H9 (cell line): ENCODE data around the gene CLIP4. TPM values are rescaled to one million over a fixed set of nuclear protein-coding genes. Genes with fewer than 3 reads are reported as not detected.

ENCODE experiments used
- DNase-seq: peaks from one replicate; pipeline ENCODE4 v3.0.0-alpha.2; 2017
- H2AFZ ChIP-seq: one replicate; pipeline ENCODE4 v1.6.1; 2013; ENCODE audit warnings: mild to moderate bottlenecking, low read length, control low read depth, moderate library complexity
- H2AK5ac ChIP-seq: 2 replicates; pipeline ENCODE4 v1.6.1; 2013; ENCODE audit warnings: low read length, control low read depth, mixed read lengths; ENCODE audit not compliant: insufficient read length
- H2BK120ac ChIP-seq: one replicate; pipeline ENCODE4 v1.6.1; 2013; ENCODE audit warnings: low read depth, mild to moderate bottlenecking, low read length, control low read depth, inconsistent platforms; ENCODE audit not compliant: poor library complexity, severe bottlenecking
- H2BK12ac ChIP-seq: 2 replicates; pipeline ENCODE4 v1.6.1; 2013; ENCODE audit warnings: low read length, control low read depth, mixed read lengths, low read depth; ENCODE audit not compliant: insufficient read length
- H2BK15ac ChIP-seq: 2 replicates; pipeline ENCODE4 v1.6.1; 2013; ENCODE audit warnings: low read depth, low read length, control low read depth
- H2BK20ac ChIP-seq: one replicate; pipeline ENCODE4 v1.6.1; 2013; ENCODE audit warnings: low read depth, mild to moderate bottlenecking, low read length, control low read depth, inconsistent platforms; ENCODE audit not compliant: poor library complexity, severe bottlenecking
- H2BK5ac ChIP-seq: 2 replicates; pipeline ENCODE4 v1.6.1; 2013; ENCODE audit warnings: low read length, control low read depth, mixed read lengths; ENCODE audit not compliant: insufficient read length
- H3K14ac ChIP-seq: 2 replicates; pipeline ENCODE4 v1.6.1; 2013; ENCODE audit warnings: low read length, control low read depth; ENCODE audit not compliant: insufficient read depth
- H3K18ac ChIP-seq: 2 replicates; pipeline ENCODE4 v1.6.1; 2013; ENCODE audit warnings: low read depth, mild to moderate bottlenecking, mixed read lengths, low read length, control low read depth; ENCODE audit not compliant: insufficient read length
- H3K23ac ChIP-seq: 2 replicates; pipeline ENCODE4 v1.6.1; 2013; ENCODE audit warnings: low read length, control low read depth, mixed read lengths, low read depth; ENCODE audit not compliant: insufficient read length
- H3K23me2 ChIP-seq: 2 replicates; pipeline ENCODE4 v1.6.1; 2013; ENCODE audit warnings: low read depth, mild to moderate bottlenecking, mixed read lengths, low read length, control low read depth; ENCODE audit not compliant: insufficient read length, poor library complexity, severe bottlenecking
- H3K27ac ChIP-seq: 2 replicates; pipeline ENCODE4 v1.5.1; 2013; ENCODE audit warnings: low read length, control low read depth, mixed read lengths, low read depth; ENCODE audit not compliant: insufficient read length
- H3K27me3 ChIP-seq: 2 replicates; pipeline ENCODE4 v1.6.1; 2013; ENCODE audit warnings: low read length, control low read depth, inconsistent platforms; ENCODE audit not compliant: insufficient read depth
- H3K4ac ChIP-seq: 2 replicates; pipeline ENCODE4 v1.6.1; 2013; ENCODE audit warnings: low read depth, mild to moderate bottlenecking, control low read depth, inconsistent platforms, low read length, moderate library complexity
- H3K4me1 ChIP-seq: 2 replicates; pipeline ENCODE4 v1.6.1; 2013; ENCODE audit warnings: low read length, control low read depth, inconsistent platforms; ENCODE audit not compliant: insufficient read depth
- H3K4me2 ChIP-seq: 2 replicates; pipeline ENCODE4 v1.6.1; 2013; ENCODE audit warnings: low read length, control low read depth, mixed read lengths; ENCODE audit not compliant: insufficient read length, insufficient read depth
- H3K56ac ChIP-seq: 2 replicates; pipeline ENCODE4 v1.6.1; 2013; ENCODE audit warnings: low read depth, mild to moderate bottlenecking, mixed read lengths, low read length, control low read depth; ENCODE audit not compliant: insufficient read length
- H3K79me1 ChIP-seq: 2 replicates; pipeline ENCODE4 v1.6.1; 2013; ENCODE audit warnings: low read depth, mild to moderate bottlenecking, moderate library complexity, low read length, control low read depth, inconsistent platforms; ENCODE audit not compliant: insufficient read depth, poor library complexity, severe bottlenecking
- H3K79me2 ChIP-seq: 2 replicates; pipeline ENCODE4 v1.6.1; 2013; ENCODE audit warnings: low read length, control low read depth, inconsistent platforms; ENCODE audit not compliant: insufficient read depth
- H3K9ac ChIP-seq: 2 replicates; pipeline ENCODE4 v1.6.1; 2013; ENCODE audit warnings: low read length, control low read depth, mixed read lengths; ENCODE audit not compliant: insufficient read length; ENCODE audit errors: extremely low read depth
- H3K9me3 ChIP-seq: one replicate; pipeline ENCODE4 v1.6.1; 2013; ENCODE audit warnings: low read depth, low read length, inconsistent platforms; ENCODE audit not compliant: control insufficient read depth
- H3T11ph ChIP-seq: one replicate; pipeline ENCODE4 v1.6.1; 2013; ENCODE audit warnings: mild to moderate bottlenecking, low read length, control low read depth, inconsistent platforms
- H4K20me1 ChIP-seq: one replicate; pipeline ENCODE4 v1.6.1; 2013; ENCODE audit not compliant: control insufficient read depth, insufficient read length, insufficient read depth
- H4K5ac ChIP-seq: 2 replicates; pipeline ENCODE4 v1.6.1; 2013; ENCODE audit warnings: low read depth, mild to moderate bottlenecking, mixed read lengths, low read length, control low read depth; ENCODE audit not compliant: insufficient read length
- H4K8ac ChIP-seq: replicated peaks from 2 replicates; pipeline ENCODE4 v1.6.1; 2013; ENCODE audit warnings: low read length, control low read depth, mixed read lengths, low read depth; ENCODE audit not compliant: insufficient read length
- H4K91ac ChIP-seq: 2 replicates; pipeline ENCODE4 v1.6.1; 2013; ENCODE audit warnings: low read depth, mild to moderate bottlenecking, moderate library complexity, mixed read lengths, low read length, control low read depth; ENCODE audit not compliant: insufficient read length
- H3K27ac Mint-ChIP-seq, 3 experiments: 2 replicates in 2 of 3; 3 replicates in 1 of 3; pipeline ENCODE4 v1.8.0; 2020 to 2021; ENCODE audit warnings: mixed read lengths in 3 of 3, mild to moderate bottlenecking in 1 of 3, moderate library complexity in 1 of 3
- H3K27me3 Mint-ChIP-seq: 2 replicates; pipeline ENCODE4 v1.8.0; 2021; ENCODE audit warnings: low read depth, mild to moderate bottlenecking, moderate library complexity, mixed read lengths
- H3K36me3 Mint-ChIP-seq, 3 experiments: 2 replicates in 2 of 3; 3 replicates in 1 of 3; pipeline ENCODE4 v1.8.0; 2020 to 2021; ENCODE audit warnings: low read depth in 3 of 3, mixed read lengths in 3 of 3; ENCODE audit not compliant: insufficient read depth in 1 of 3
- H3K4me1 Mint-ChIP-seq, 2 experiments: 2 replicates each; pipeline ENCODE4 v1.8.0; 2020; ENCODE audit warnings: mixed read lengths in 2 of 2
- H3K4me3 Mint-ChIP-seq, 2 experiments: 2 replicates in 1 of 2; 3 replicates in 1 of 2; pipeline ENCODE4 v1.8.0; 2020 to 2021; ENCODE audit warnings: mild to moderate bottlenecking in 2 of 2, mixed read lengths in 2 of 2, moderate library complexity in 1 of 2
- H3K9me3 Mint-ChIP-seq, 2 experiments: 2 replicates in 1 of 2; 3 replicates in 1 of 2; pipeline ENCODE4 v1.8.0; 2020; ENCODE audit warnings: mild to moderate bottlenecking in 2 of 2, mixed read lengths in 2 of 2, moderate library complexity in 1 of 2
- CTCF ChIP-seq: fragments of 200-600 bp; sonication (generic); conservative IDR thresholded peaks from 3 replicates; pipeline ENCODE4 v1.8.0; 2021; ENCODE audit warnings: antibody characterized with exemption, mild to moderate bottlenecking
- WGBS: extraction: QIAGEN DNeasy Blood & Tissue Kit; methylation state at CpG from one replicate; pipeline ENCODE4 v1.1.7; 2013; ENCODE audit warnings: missing lambda C conversion rate, low lambda C conversion rate, mixed read lengths; ENCODE audit not compliant: insufficient read length; ENCODE audit errors: extremely low coverage; 5-methylcytosine and 5-hydroxymethylcytosine counted together
- total RNA-seq: library from RNA; stranded (reverse); gene quantifications from 2 replicates; pipeline ENCODE4 v1.2.1, GENCODE V29; 2021

Gene CLIP4
- total RNA-seq, 1 experiment from 2014 or later = 0.66 TPM

DNA sequence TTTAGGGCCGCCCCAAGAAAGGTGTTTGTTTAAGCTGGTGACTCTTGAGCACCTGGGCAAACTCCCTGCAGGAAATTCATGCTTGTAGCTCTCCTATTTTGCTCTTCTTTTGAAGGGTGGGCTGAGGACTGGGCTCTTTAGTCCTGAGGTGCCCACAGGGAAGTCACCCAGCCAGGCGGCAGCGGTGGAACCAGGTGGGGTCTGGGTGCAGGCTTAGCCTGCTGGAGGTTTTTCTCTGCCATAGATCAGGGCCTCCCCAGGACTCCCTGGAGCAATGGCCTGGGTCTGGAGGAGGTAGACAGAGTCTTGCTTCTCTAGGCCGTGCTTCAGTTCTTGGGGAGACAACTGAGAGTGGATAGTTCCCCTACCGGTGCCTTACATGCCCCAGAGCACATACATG lies 99.9 kb downstream of the CLIP4 start:
- DNase-seq = no peak
- no peaks in the 10 kb centered on the region for H3K79me2 ChIP-seq
- H3K27ac ChIP-seq = no peak overlapping the region
- no CpG with 5 or more reads among the region's 5 CpGs for WGBS
- H3K79me1 ChIP-seq = no peaks in the 10 kb centered on the region
- no peak overlapping the region for H3K56ac ChIP-seq
- no peaks in the 10 kb centered on the region for H3K27me3 ChIP-seq
- H4K8ac ChIP-seq = no peak overlapping the region
- H3K9ac ChIP-seq = no peak overlapping the region
- no peaks in the 10 kb centered on the region for H3K9me3 ChIP-seq
- no peak for TF ChIP-seq CTCF
- H3K9me3 Mint-ChIP-seq = no peaks in the 10 kb centered on the region
- H4K91ac ChIP-seq = no peak overlapping the region
- no peak overlapping the region for H3K23ac ChIP-seq
- H3K4me2 ChIP-seq = no peak overlapping the region
- H4K5ac ChIP-seq = no peak overlapping the region
- no peak overlapping the region for H2BK120ac ChIP-seq
- H2BK20ac ChIP-seq = no peak overlapping the region
- no peaks in the 10 kb centered on the region for H4K20me1 ChIP-seq
- no peak overlapping the region for H2AFZ ChIP-seq
- H3K36me3 Mint-ChIP-seq = no peaks in the 10 kb centered on the region
- no peak overlapping the region for H2AK5ac ChIP-seq
- no peak overlapping the region for H3K14ac ChIP-seq
- no peak overlapping the region for H3K18ac ChIP-seq
- no peak overlapping the region for H2BK12ac ChIP-seq
- no peak overlapping the region for H3K27ac Mint-ChIP-seq
- H3K4ac ChIP-seq = no peak overlapping the region
- H3K23me2 ChIP-seq = no peaks in the 10 kb centered on the region
- H3K4me3 Mint-ChIP-seq = no peak overlapping the region
- H3K4me1 ChIP-seq = no peaks in the 10 kb centered on the region
- peaks cover 2% of the 10 kb centered on the region for H3K27me3 Mint-ChIP-seq
- peaks cover 7 to 13% of the 10 kb centered on the region in 2 experiments for H3K4me1 Mint-ChIP-seq
- no peak overlapping the region for H3T11ph ChIP-seq
- no peak overlapping the region for H2BK15ac ChIP-seq
- H2BK5ac ChIP-seq = no peak overlapping the region
